Adrenal gland (tissue), 12 donors: ENCODE measurements around the gene SPTBN1. TPM values are rescaled to one million over a fixed set of nuclear protein-coding genes. Genes with fewer than 3 reads are reported as not detected.
"Not testable (repeated sequence)": the region's sequence is repeated elsewhere in the genome, so short reads cannot be mapped to it uniquely, and the experiment has no call there.

Experiments used
- DNase-seq, 7 donors: peaks; one replicate each; pipeline ENCODE4 v3.0.0-alpha.2; 2019 to 2020
- H3K27ac ChIP-seq, 5 donors: fragments of 200-600 bp; sonication (generic) in 4 of 5; 1 replicate in 3 of 5; 2 replicates in 2 of 5; pipeline versions ENCODE4 v1.5.1 to v1.8.0; 2016 to 2020; ENCODE audit warnings: mild to moderate bottlenecking in 1 of 5
- H3K27me3 ChIP-seq: fragments of 200-600 bp; 2 replicates; pipeline ENCODE4 v1.8.0; 2021
- H3K36me3 ChIP-seq, 2 donors: fragments of 200-600 bp; replicated peaks in 1 of 2; 1 replicate in 1 of 2; 2 replicates in 1 of 2; pipeline versions ENCODE4 v1.5.1 to v1.8.0; 2018 to 2022
- H3K4me1 ChIP-seq, 2 donors: fragments of 200-600 bp; replicated peaks in 1 of 2; 1 replicate in 1 of 2; 2 replicates in 1 of 2; pipeline versions ENCODE4 v1.5.1 to v1.8.0; 2018 to 2021
- H3K4me3 ChIP-seq, 4 donors: fragments of 200-600 bp; sonication (generic) in 3 of 4; one replicate each; pipeline ENCODE4 v1.5.1; 2016 to 2018
- H3K9me3 ChIP-seq, 3 donors: fragments of 200-600 bp; sonication (generic) in 1 of 3; replicated peaks in 1 of 3; 1 replicate in 2 of 3; 2 replicates in 1 of 3; pipeline versions ENCODE4 v1.5.1 to v1.8.0; 2016 to 2021
- POLR2A ChIP-seq, 2 donors: fragments of 450-650 bp; IDR thresholded peaks; one replicate each; pipeline ENCODE4 v1.6.1; 2017; ENCODE audit warnings: antibody characterized with exemption in 2 of 2, mild to moderate bottlenecking in 2 of 2, moderate library complexity in 1 of 2
- WGBS, 4 donors: extraction: QIAGEN DNeasy Blood & Tissue Kit in 2 of 4; methylation state at CpG; one replicate each; pipeline versions ENCODE4 v1.1.5 to v1.1.7; 2013 to 2017; 5-methylcytosine and 5-hydroxymethylcytosine counted together
- intact Hi-C, 2 donors: fragments of 100-400 bp; cut with DNase I; formaldehyde crosslinking; loops; one replicate each; pipeline versions ENCODE4 v1.14.1 to v1.15.0; 2022 to 2023
- polyA plus RNA-seq, 3 donors: library from polyadenylated mRNA; stranded (reverse); fragments of 200-250 nt in 2 of 3; fragments of 350-450 nt in 1 of 3; fragmentation: Illumina TruSeq in 1 of 3; extraction: RNeasy Lipid Tissue Mini Kit (QIAGEN cat#74804) in 1 of 3; gene quantifications; one replicate each; pipeline ENCODE4 v1.2.3, GENCODE V29; 2013 to 2014
- total RNA-seq, 9 donors: library from RNA; depleted of rRNA in 4 of 9; stranded (reverse); fragments of >200 nt in 4 of 9; fragments of 120-200 nt in 1 of 9; fragmentation: NEBNext Ultra II Directional in 1 of 9; extraction: Animal tissue kit (Norgen Biotek cat#: 25700) in 1 of 9; gene quantifications; one replicate each; pipeline versions ENCODE4 v1.1.0 to v1.2.4, GENCODE V29; 2013 to 2023
- TF ChIP-seq, protein P1 (sequence below), 6 experiments: fragments of 450-650 bp in 4 of 6; fragments of 200-600 bp in 2 of 6; sonication (generic) in 1 of 6; IDR thresholded peaks; 1 replicate in 5 of 6; 2 replicates in 1 of 6; pipeline versions ENCODE4 v1.5.1 to v1.8.0; 2016 to 2021; ENCODE audit warnings: antibody characterized with exemption in 6 of 6, mild to moderate bottlenecking in 2 of 6, moderate library complexity in 1 of 6
- donor health status: healthy with polysubstance abuse.
- donor health status: Bipolar disorder and iron deficiency.
- donor health status: DM: yes; HTN: yes; CAD: no.
- donor health status: DM: no; HTN: no; CAD: no.
- donor health status: DM: no; HTN: no; CAD: no.
- donor health status: DM: yes; HTN: yes; CAD: no.

The SPTBN1 gene
- total and polyA plus RNA-seq, 12 donors: 72.9 to 653 (median 493) TPM

- TF ChIP-seq, protein P1, sequence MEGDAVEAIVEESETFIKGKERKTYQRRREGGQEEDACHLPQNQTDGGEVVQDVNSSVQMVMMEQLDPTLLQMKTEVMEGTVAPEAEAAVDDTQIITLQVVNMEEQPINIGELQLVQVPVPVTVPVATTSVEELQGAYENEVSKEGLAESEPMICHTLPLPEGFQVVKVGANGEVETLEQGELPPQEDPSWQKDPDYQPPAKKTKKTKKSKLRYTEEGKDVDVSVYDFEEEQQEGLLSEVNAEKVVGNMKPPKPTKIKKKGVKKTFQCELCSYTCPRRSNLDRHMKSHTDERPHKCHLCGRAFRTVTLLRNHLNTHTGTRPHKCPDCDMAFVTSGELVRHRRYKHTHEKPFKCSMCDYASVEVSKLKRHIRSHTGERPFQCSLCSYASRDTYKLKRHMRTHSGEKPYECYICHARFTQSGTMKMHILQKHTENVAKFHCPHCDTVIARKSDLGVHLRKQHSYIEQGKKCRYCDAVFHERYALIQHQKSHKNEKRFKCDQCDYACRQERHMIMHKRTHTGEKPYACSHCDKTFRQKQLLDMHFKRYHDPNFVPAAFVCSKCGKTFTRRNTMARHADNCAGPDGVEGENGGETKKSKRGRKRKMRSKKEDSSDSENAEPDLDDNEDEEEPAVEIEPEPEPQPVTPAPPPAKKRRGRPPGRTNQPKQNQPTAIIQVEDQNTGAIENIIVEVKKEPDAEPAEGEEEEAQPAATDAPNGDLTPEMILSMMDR (IDR thresholded peaks at IDR 0.05): no peak
- no peak for TF ChIP-seq POLR2A (IDR thresholded peaks at IDR 0.05)
- Histone ChIP-seq H3K27me3 (no peaks in the 10 kb centered on the region), H3K4me1 (no peaks in the 10 kb centered on the region), H3K36me3 (no peaks in the 10 kb centered on the region), H3K4me3 (no peak overlapping the region), H3K27ac (no peak overlapping the region), H3K9me3 (no peaks in the 10 kb centered on the region)
- no peak for DNase-seq
- intact Hi-C loops: no loop called here
Observed at GRCh38 chr2:54692556-54692955, 236.4 kb downstream of the SPTBN1 start.

- WGBS, 4 donors: 94 to 100% (median 94%) methylated on average over 3 to 4 of the region's 4 CpGs
- DNase-seq: no peak
- Histone ChIP-seq H3K4me1 (no peaks in the 10 kb centered on the region), H3K9me3 (no peaks in the 10 kb centered on the region), H3K4me3 (no peak overlapping the region), H3K36me3 (no peaks in the 10 kb centered on the region), H3K27ac (no peak overlapping the region), H3K27me3 (no peaks in the 10 kb centered on the region)
- intact Hi-C loops: no loop called here
- no peak for TF ChIP-seq POLR2A (IDR thresholded peaks at IDR 0.05)
- TF ChIP-seq, protein P1 (IDR thresholded peaks at IDR 0.05): no peak
Observed at GRCh38 chr2:54695378-54695777, 239.3 kb downstream of the SPTBN1 start.

GRCh38 chr2:54697934-54698333 lies 241.8 kb downstream of the SPTBN1 start:
- Histone ChIP-seq H3K36me3 (no peaks in the 10 kb centered on the region), H3K4me1 (no peaks in the 10 kb centered on the region), H3K27me3 (no peaks in the 10 kb centered on the region), H3K4me3 (no peak overlapping the region), H3K9me3 (no peaks in the 10 kb centered on the region), H3K27ac (no peak overlapping the region)
- no peak for TF ChIP-seq POLR2A (IDR thresholded peaks at IDR 0.05)
- TF ChIP-seq, protein P1 (IDR thresholded peaks at IDR 0.05): no peak
- no peak for DNase-seq
- intact Hi-C loops: no loop called here
- 93 to 100% (median 96%) methylated on average over 1 of the region's 1 CpG for WGBS, 4 donors

- WGBS, 4 donors: 95 to 96% (median 95%) methylated on average over 5 to 37 of the region's 37 CpGs
- H3K4me3 ChIP-seq, intact Hi-C loops, DNase-seq, H3K27ac ChIP-seq, H3K9me3 ChIP-seq, H3K27me3 ChIP-seq, H3K4me1 ChIP-seq, H3K36me3 ChIP-seq: not testable (repeated sequence)
Observed at GRCh38 chr2:54698926-54699325, 242.8 kb downstream of the SPTBN1 start.

- no peak overlapping the region for H3K4me3 ChIP-seq
- peaks cover 0 to 5% of the 10 kb centered on the region in 2 donors for H3K4me1 ChIP-seq
- TF ChIP-seq POLR2A (IDR thresholded peaks at IDR 0.05): no peak
- TF ChIP-seq, protein P1 (IDR thresholded peaks at IDR 0.05): no peak
- H3K27ac ChIP-seq: no peak overlapping the region
- DNase-seq: no peak
- no peaks in the 10 kb centered on the region for H3K27me3 ChIP-seq
- WGBS, 4 donors: 80 to 100% (median 97%) methylated on average over 2 of the region's 2 CpGs
- H3K36me3 ChIP-seq: no peaks in the 10 kb centered on the region
- intact Hi-C loops: loop anchor here in 1 of 2 donors (10.0 kb wide), 2 partner anchors 175 to 595 kb away; no protein-coding TSS in a partner anchor
- H3K9me3 ChIP-seq: no peaks in the 10 kb centered on the region
Observed at GRCh38 chr2:54699665-54700064, 243.5 kb downstream of the SPTBN1 start.
